ENCODE data around the gene POLK. TPM values are rescaled to one million over a fixed set of nuclear protein-coding genes. Genes with fewer than 3 reads are reported as not detected.

The POLK gene
- total and polyA plus RNA-seq, 2 of the 8 experiments (the other 6 are each of a cell fraction or from before 2014, with no cell fraction given) = 2.0 to 9.0 TPM

- TF ChIP-seq CHD7 (IDR thresholded peaks at IDR 0.05; ENCODE audit: insufficient replicate concordance, low read length) (no peak), GABPA (IDR thresholded peaks at IDR 0.05; ENCODE audit: borderline replicate concordance, insufficient read depth, low read length) (no peak), SAP30 (IDR thresholded peaks at IDR 0.05; ENCODE audit: insufficient read depth, insufficient replicate concordance, low read length) (no peak), KDM5A (IDR thresholded peaks at IDR 0.05; ENCODE audit: low read length) (no peak), KDM1A (IDR thresholded peaks at IDR 0.05; ENCODE audit: borderline replicate concordance, low read length) (no peak), CBX8 (IDR thresholded peaks at IDR 0.05; ENCODE audit: borderline replicate concordance, low read depth, low read length) (no peak), BCL11A (IDR thresholded peaks at IDR 0.05; ENCODE audit: low read depth in 2 of 2, low read length in 2 of 2) (no peak), RBBP5 (IDR thresholded peaks at IDR 0.05; ENCODE audit: borderline replicate concordance, low read depth, low read length) (no peak), HDAC6 (IDR thresholded peaks at IDR 0.05; ENCODE audit: low read depth, low read length) (no peak), TAF7 (optimal IDR thresholded peaks at IDR 0.05; ENCODE audit: borderline replicate concordance, low read depth, low read length) (no peak), SRF (IDR thresholded peaks at IDR 0.05; ENCODE audit: low read depth, low read length) (no peak)
These were observed 3.9 kb upstream of the POLK start (continued) for GRCh38 chr5:75507841-75508240.
